Measurements from ENCODE around the gene LINC00237.

LINC00237 gene

DNA sequence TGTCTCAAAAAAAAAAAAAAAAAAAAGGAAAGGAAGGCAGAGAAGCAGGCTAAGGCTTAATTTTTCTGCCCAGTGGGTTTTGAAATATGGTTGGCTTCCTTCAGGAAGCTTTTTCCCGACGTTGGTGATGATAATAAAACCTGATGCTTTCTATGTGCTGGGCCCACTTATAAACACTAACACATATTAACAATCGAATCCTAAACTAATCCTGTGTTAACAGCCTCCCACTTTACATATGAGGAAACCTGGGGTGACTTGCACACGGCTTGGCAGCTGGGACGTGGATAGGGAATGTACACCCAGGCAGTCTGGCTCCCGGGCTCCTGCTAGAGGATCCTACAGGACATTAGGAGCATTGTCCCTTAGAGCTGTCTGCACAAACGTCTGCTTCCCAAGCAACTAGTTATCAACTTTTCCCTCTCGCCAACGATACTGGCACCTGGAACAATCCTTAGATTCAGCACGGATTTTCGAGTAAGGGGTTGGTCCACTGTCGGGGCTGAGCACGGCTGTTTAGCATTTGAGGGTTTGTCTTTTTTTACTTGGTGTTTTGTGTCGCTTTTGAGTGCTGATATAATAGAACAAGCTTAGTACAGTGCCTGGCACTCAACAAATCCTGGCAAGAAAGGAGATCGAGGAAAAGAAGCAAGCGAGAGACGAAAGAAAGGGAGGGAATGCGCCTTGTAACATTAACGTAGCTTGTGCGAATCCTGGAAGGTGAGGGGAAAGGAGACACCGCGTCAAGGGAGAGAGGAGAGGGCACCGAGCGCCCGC, 19.1 kb upstream of the LINC00237 start:
- DNase-seq (ENCODE audit: low read depth): no peak

DNA sequence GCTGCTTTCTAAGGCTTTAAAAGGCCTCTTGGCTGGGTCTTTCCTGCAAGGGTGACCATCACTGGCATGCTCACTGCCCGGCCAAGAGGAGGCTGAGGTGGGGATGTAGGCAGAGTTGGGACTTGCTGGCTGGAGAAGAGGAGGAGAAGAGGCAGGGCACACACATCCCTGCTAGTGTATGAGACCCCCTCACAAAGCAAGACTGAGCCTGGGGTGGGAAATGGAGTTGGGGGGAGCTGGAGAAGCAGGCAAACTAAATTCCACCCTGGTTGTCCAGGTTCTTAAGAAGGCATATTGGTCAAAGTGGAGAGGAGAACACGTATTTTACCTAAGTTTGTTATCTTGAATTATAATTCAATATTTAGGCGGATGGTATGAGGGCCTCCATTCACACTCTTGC, 18.0 kb upstream of the LINC00237 start:
- DNase-seq (ENCODE audit: low read depth): no peak

DNA sequence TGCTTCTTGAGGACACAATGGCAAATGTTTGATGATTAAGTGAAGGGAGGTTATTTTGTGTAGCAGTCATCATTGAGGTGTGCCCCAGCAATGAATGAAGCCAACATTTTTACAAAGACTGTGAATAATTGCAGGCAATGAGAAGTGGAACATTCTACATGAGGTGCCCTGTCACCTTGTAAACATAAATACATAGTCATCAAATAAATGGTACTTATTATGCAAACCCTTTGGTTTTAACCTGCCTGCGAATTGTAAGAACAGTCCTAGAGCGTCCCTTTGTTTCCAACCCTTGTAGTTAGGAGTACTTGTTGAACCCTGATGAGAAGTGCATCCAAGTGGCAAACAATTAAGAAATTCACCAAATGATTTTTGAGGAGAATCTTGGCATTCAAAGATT, 12.6 kb upstream of the LINC00237 start:
- DNase-seq (ENCODE audit: low read depth): no peak

- no peak for DNase-seq (ENCODE audit: low read depth)
Measured at GRCh38 chr20:21118138-21118537, 12.0 kb upstream of the LINC00237 start.

- no peak for DNase-seq (ENCODE audit: low read depth)
Measured at GRCh38 chr20:21117521-21117920, 11.4 kb upstream of the LINC00237 start.

- no peak for DNase-seq (ENCODE audit: low read depth)
Measured at GRCh38 chr20:21114584-21114983, 8.4 kb upstream of the LINC00237 start.

DNA sequence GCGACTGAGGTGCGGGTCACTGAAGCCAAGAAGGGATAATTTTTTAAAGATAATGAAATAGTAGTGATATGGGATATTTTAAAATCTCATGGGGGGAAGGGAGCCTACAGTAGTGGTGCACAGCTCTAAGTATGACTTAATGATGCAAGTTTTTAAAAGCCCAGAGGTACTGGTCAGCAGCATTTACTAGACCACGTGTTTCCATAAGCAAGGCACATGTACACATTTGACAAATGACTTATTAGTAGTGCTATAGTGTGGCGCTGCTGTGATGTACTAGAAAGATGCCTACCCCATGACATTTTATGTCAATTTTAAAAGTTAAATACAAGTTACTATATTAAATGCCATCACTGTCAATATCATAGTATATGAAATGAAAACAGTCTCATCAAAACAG, 7.5 kb upstream of the LINC00237 start:
- no peak for DNase-seq (ENCODE audit: low read depth)

GRCh38 chr20:21111416-21111815, 5.3 kb upstream of the LINC00237 start:
- no peak for DNase-seq (ENCODE audit: low read depth)

DNA sequence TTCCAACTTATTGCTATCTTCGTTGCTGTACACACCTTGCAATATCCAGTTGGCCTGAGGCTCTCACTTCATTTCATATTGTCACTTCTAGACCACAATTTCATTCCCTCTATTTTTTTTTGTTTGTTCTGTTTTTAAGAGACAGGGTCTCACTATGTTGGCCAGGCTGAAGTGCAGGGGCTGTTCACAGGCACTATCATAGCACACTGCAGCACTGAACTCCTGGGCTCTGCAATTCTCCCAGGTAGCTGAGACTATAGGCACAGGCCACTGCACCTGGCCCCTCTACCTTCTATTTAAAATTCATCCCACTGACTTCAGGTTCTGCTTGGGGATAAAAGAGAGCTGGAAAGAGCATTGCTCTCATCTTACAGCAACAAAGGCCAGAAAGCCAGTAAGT, 4.7 kb upstream of the LINC00237 start:
- DNase-seq (ENCODE audit: low read depth): no peak

DNA sequence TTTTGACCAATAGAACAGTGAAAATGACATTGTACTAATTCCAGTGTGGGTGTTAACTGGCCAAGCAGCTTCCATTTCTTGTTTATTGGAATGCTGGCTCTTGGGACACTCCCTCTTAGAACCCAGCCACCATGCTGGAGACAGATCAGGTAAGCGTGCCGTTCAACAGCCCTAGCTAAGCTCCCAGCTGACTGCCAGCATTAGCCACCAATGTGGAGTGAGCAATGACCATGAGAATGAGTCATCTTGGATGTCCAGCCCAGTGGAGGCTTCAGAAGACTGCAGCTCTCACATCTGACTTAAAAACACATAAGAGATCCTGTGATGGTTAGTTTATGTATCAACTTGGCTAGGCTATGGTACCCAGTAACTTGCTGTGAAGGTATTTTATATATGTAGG, 3.0 kb upstream of the LINC00237 start:
- no peak for DNase-seq (ENCODE audit: low read depth)

DNA sequence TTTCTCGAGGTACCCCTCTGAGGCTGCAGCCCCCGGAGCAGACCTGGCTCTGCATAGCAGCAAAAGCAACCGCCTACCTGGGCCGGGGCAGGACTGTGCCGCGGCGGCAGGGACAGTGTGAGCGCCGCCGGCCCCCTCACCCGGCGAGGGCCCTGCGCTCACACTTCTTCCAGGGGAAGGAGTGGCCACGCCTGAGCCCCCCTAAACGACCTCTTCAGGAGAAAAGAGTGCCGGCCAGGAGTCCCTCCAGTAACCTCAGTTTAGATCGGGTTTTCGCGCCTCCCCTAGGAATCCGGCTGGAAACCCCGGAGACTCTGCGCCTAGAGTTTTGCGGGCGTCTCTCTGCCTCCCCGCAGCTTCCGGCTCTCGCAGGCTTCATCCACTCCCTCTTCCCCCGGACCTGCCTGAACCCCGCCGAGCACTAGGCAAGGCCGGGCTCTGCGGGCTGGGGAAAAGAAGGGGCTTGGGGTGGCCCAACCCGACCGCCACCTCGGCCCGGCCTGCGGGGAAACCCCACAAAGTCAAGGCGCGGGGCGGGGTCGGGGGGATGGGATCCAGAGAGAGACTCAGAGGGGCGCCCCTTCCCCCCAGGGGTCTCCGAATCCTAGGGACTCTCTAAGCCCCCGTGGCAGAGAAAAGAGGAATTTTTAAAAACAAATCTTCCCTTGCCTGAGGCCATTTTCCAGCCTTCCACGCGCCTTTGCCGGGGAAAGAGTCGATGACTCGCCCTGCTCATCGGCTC, 558 bp downstream of the LINC00237 start:
- DNase-seq (ENCODE audit: low read depth): no peak

GRCh38 chr20:21104921-21105320, 1.2 kb downstream of the LINC00237 start:
- DNase-seq (ENCODE audit: low read depth): no peak

- DNase-seq (ENCODE audit: low read depth): no peak
Measured at GRCh38 chr20:21104466-21104761, 1.7 kb downstream of the LINC00237 start.

- DNase-seq (ENCODE audit: low read depth): no peak
Measured at GRCh38 chr20:21103582-21104465, 2.3 kb downstream of the LINC00237 start.

DNA sequence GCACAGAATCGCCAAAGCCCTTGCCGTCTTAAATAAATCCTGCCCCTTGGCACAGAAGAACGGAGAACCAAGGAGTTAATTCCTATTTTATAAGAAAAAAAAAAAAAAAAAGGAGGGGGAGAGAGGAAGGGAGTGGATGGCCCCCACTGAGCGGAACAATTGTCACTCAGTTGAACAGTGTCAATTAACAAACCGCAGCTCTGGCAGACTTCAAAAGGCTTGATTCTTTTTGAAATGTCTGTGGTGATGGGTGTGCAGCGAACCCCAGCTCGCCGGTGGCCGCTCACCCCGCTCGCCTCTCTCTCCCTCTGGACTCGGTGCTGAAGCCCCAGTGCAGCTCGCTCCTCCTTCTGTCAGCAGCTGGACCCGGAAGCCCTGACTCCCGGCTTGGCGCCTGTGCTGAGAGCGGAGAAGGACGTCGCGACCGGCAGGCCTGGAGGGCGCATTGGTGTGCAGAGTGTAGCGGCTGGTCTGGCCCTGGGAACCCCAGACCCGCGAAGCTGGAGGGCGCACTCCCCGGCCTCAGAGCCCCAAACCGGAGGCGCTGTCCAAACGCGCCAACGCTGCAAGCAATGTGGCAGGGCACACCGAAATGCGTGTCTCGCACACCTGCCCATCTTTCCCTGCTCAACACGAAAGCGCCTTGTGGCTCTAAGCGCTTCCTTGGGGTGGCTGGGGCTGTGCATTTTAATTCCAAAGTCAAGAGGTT, 3.4 kb downstream of the LINC00237 start:
- no peak for DNase-seq (ENCODE audit: low read depth)

- DNase-seq (ENCODE audit: low read depth): no peak
Measured at GRCh38 chr20:21101932-21102575, 4.1 kb downstream of the LINC00237 start.

DNA sequence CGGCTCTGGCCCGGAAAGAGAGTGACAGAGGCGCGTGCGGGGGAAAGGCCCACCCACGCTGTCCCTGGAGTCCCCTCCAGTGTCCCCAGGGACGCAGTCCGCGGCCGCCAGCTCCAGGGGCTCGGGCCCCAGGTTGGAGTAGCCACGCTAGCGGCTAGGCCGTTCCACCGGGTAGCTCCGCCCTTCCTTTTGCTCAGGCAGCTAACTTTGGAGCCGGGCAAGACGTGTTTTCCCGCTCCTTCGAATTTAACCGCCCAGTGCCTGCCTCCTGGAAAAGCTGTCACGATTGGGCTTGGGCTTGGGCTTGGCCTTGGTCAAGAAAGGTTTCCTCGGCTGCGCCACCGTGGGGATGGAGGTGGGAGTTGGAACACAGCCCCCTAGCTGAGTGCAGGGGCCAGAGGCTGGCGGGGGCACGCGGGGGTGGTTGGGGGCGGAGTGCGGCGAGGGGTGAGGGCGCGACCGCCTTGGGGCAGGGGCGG, 4.7 kb downstream of the LINC00237 start:
- DNase-seq (ENCODE audit: low read depth): no peak

DNA sequence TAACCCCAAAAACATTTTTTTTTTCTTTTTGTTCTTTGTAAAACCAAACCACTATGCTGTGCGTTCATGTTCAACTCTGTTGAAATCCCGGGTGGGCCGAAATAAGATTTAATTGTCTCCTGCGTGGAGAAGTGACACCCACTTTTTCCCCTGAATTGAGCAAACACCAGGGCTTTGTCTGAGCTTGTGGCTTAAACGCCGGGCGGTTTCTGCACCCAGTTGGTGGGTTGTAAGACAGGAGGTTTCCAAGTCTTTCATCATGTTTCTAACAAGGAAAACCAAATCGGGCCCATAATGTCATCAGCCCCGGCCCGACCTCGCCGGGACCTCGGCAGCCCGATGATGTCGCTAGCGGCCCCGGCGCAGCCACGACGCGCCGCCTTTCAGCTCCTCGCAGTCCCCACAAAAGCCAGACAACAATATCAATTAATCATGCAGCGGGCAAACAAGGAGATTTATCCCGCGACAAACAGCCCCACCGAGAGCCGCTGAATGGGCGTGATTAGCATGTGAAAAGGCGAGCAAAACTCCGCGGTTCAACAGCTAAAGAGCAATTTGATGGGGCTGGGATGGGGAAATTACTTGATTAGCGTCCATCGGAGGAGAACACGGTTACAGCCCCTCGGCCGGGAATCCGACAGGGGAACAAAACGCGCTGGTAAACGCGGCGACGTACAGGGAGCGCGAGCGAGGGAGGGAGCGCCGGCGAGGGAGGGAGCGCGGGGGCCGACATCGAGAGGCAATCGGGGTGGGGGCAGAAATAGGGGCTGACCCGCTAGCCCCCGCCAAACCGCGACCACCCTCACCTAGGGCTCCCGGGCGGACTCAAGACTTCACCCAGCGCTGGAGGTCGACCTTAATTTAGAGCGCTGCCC, 5.3 kb downstream of the LINC00237 start:
- no peak for DNase-seq (ENCODE audit: low read depth)

DNA sequence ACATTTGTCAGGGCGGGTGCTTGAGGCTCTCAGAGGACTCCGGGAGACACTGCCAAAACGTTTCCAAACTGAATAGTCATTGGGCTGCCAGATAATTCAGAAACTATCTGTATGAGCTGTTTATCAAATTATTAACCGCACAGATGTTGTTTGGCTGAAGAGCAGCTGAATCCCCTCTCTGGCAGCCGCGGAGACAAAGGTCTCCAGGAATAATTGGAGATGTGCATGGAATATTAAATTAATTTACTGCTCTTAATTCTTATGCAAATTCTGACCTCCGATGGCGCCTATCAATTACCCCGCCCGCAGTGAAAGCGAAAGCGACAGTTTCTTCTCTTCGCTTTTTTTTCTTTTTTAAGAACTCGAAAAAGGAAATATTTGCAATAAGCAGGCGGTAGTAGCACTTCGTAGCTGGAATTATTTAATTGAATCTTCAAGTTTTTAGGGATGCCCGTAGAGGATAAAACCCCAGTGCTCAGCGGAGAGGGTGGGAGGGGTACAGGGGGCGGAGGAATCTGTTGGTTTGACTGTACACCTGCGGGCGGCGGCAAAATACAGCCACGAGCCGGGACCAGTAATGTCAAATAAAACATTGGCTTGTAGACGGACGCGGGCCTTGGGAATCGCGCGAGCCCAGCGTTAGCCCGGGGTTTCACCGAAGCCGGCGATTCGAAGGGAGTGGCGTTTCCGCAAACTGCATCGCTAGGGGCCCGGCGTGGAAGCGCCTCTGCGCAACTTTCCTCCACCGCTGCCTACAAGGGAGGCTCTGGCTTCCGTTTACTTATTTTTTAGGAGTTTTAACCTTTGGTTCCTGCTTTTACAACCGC, 6.2 kb downstream of the LINC00237 start:
- no peak for DNase-seq (ENCODE audit: low read depth)
